Neural cell (in vitro differentiated cells): Measurements from ENCODE around the gene FOXO3. TPM values are rescaled to one million over a fixed set of nuclear protein-coding genes. Genes with fewer than 3 reads are reported as not detected.

ENCODE experiments used
- H2AFZ ChIP-seq: fragments of 200-600, 300-800 bp; sonication (generic), shearing (Covaris generic); 2 replicates; pipeline ENCODE4 v1.6.0; 2014; ENCODE audit warnings: low read depth, mild to moderate bottlenecking, antibody characterized with exemption, low read length, moderate library complexity
- H3F3A ChIP-seq: fragments of 200-600 bp; shearing (Covaris generic); 2 replicates; pipeline ENCODE4 v1.6.1; 2016; ENCODE audit warnings: mild to moderate bottlenecking, moderate library complexity, mixed read lengths, antibody characterized with exemption, low read length; ENCODE audit not compliant: insufficient read depth, poor library complexity, severe bottlenecking
- H3K27ac ChIP-seq: fragments of 200-600, 300-800 bp; sonication (generic), shearing (Covaris generic); 2 replicates; pipeline ENCODE4 v1.5.1; 2014; ENCODE audit warnings: mild to moderate bottlenecking, low read length, moderate library complexity
- H3K27me3 ChIP-seq: fragments of 300-800, 200-600 bp; sonication (generic), shearing (Covaris generic); 2 replicates; pipeline ENCODE4 v1.6.0; 2014; ENCODE audit warnings: mild to moderate bottlenecking, low read depth, low read length, moderate library complexity; ENCODE audit not compliant: insufficient read depth
- H3K36me3 ChIP-seq: fragments of 300-800, 200-600 bp; sonication (generic), shearing (Covaris generic); 2 replicates; pipeline ENCODE4 v1.5.1; 2014; ENCODE audit warnings: mild to moderate bottlenecking, antibody characterized with exemption, low read length, moderate library complexity; ENCODE audit not compliant: insufficient read depth
- H3K4me2 ChIP-seq: fragments of 300-800, 200-600 bp; sonication (generic), shearing (Covaris generic); 2 replicates; pipeline ENCODE4 v1.6.0; 2014; ENCODE audit warnings: mild to moderate bottlenecking, low read length
- H3K4me3 ChIP-seq: fragments of 300-800, 200-600 bp; sonication (generic), shearing (Covaris generic); 2 replicates; pipeline ENCODE4 v1.5.1; 2014; ENCODE audit warnings: mild to moderate bottlenecking, low read length, moderate library complexity
- H3K79me2 ChIP-seq: fragments of 200-600 bp; shearing (Covaris generic); replicated peaks from 2 replicates; pipeline ENCODE4 v1.6.0; 2014; ENCODE audit warnings: mild to moderate bottlenecking, low read length, moderate library complexity; ENCODE audit not compliant: insufficient read depth
- H3K9ac ChIP-seq: fragments of 300-800, 200-600 bp; sonication (generic), shearing (Covaris generic); 2 replicates; pipeline ENCODE4 v1.6.1; 2016; ENCODE audit warnings: mild to moderate bottlenecking, low read length, mixed read lengths
- H3K9me2 ChIP-seq: fragments of 200-600 bp; shearing (Covaris generic); 2 replicates; pipeline ENCODE4 v1.6.1; 2016; ENCODE audit warnings: mild to moderate bottlenecking, low read length, mixed read lengths; ENCODE audit not compliant: insufficient read depth
- H3K9me3 ChIP-seq: fragments of 200-600, 300-800 bp; sonication (generic), shearing (Covaris generic); 2 replicates; pipeline ENCODE4 v1.6.1; 2016; ENCODE audit warnings: mild to moderate bottlenecking, mixed run types, low read length, moderate library complexity, mixed read lengths
- H4K20me1 ChIP-seq: fragments of 200-600 bp; shearing (Covaris generic); 2 replicates; pipeline ENCODE4 v1.6.1; 2016; ENCODE audit warnings: mild to moderate bottlenecking, mixed run types; ENCODE audit not compliant: insufficient read depth
- EP300 ChIP-seq: fragments of 450-650 bp; conservative IDR thresholded peaks from 2 replicates; pipeline ENCODE4 v1.6.1; 2014; ENCODE audit warnings: antibody characterized with exemption, mild to moderate bottlenecking, moderate library complexity; ENCODE audit not compliant: poor library complexity, severe bottlenecking
- EZH2 ChIP-seq: fragments of 200-600, 300-800 bp; shearing (Covaris generic), sonication (generic); IDR thresholded peaks from 2 replicates; pipeline ENCODE4 v1.6.1; 2014; ENCODE audit warnings: antibody characterized with exemption, low read length, borderline replicate concordance, mild to moderate bottlenecking; ENCODE audit not compliant: insufficient read depth, poor library complexity, severe bottlenecking
- MXI1 ChIP-seq: fragments of 450-650 bp; conservative IDR thresholded peaks from 2 replicates; pipeline ENCODE4 v1.6.1; 2014; ENCODE audit warnings: antibody characterized with exemption, mild to moderate bottlenecking; ENCODE audit not compliant: poor library complexity, severe bottlenecking
- POLR2AphosphoS5 ChIP-seq: IDR thresholded peaks from 2 replicates; pipeline ENCODE4 v1.6.1; 2012
- RAD21 ChIP-seq: fragments of 450-650 bp; conservative IDR thresholded peaks from 2 replicates; pipeline ENCODE4 v1.6.1; 2014; ENCODE audit warnings: antibody characterized with exemption, mild to moderate bottlenecking, moderate library complexity
- SMC3 ChIP-seq: fragments of 450-650 bp; conservative IDR thresholded peaks from 2 replicates; pipeline ENCODE4 v1.6.1; 2014; ENCODE audit warnings: antibody characterized with exemption, mild to moderate bottlenecking, moderate library complexity; ENCODE audit not compliant: poor library complexity
- TAF1 ChIP-seq: IDR thresholded peaks from 2 replicates; pipeline ENCODE4 v1.6.1; 2012; ENCODE audit warnings: low read depth
- polyA plus RNA-seq: library from polyadenylated mRNA; depleted of rRNA; stranded (reverse); fragments of >200 nt; gene quantifications from 2 replicates; pipeline ENCODE4 v1.2.3, GENCODE V29; 2014
- TF ChIP-seq, protein P1 (sequence below): fragments of 450-650 bp; IDR thresholded peaks from 2 replicates; pipeline ENCODE4 v1.5.1; 2014; ENCODE audit warnings: antibody characterized with exemption, mild to moderate bottlenecking, moderate library complexity; ENCODE audit not compliant: poor library complexity, severe bottlenecking
- TF ChIP-seq, protein P2 (sequence below): IDR thresholded peaks from 2 replicates; pipeline ENCODE4 v1.6.1; 2012; ENCODE audit warnings: borderline replicate concordance

Gene FOXO3
- polyA plus RNA-seq, 1 donor from 2014 or later = 21.3 TPM

GRCh38 chr6:108544606-108545005 lies 16.1 kb upstream of the FOXO3 start:
- no peak overlapping the region for H3K4me3 ChIP-seq
- H3K9ac ChIP-seq = no peak overlapping the region
- no peaks in the 10 kb centered on the region for H3K36me3 ChIP-seq
- H3K4me2 ChIP-seq = no peak overlapping the region
- H3K27me3 ChIP-seq = no peaks in the 10 kb centered on the region
- no peak overlapping the region for H2AFZ ChIP-seq
- H3K9me3 ChIP-seq = no peaks in the 10 kb centered on the region
- no peaks in the 10 kb centered on the region for H4K20me1 ChIP-seq
- no peaks in the 10 kb centered on the region for H3K9me2 ChIP-seq
- TF ChIP-seq EZH2 (no peak), EP300 (no peak), MXI1 (no peak), RAD21 (no peak), TAF1 (no peak), SMC3 (no peak), POLR2AphosphoS5 (no peak)
- TF ChIP-seq, protein P1, sequence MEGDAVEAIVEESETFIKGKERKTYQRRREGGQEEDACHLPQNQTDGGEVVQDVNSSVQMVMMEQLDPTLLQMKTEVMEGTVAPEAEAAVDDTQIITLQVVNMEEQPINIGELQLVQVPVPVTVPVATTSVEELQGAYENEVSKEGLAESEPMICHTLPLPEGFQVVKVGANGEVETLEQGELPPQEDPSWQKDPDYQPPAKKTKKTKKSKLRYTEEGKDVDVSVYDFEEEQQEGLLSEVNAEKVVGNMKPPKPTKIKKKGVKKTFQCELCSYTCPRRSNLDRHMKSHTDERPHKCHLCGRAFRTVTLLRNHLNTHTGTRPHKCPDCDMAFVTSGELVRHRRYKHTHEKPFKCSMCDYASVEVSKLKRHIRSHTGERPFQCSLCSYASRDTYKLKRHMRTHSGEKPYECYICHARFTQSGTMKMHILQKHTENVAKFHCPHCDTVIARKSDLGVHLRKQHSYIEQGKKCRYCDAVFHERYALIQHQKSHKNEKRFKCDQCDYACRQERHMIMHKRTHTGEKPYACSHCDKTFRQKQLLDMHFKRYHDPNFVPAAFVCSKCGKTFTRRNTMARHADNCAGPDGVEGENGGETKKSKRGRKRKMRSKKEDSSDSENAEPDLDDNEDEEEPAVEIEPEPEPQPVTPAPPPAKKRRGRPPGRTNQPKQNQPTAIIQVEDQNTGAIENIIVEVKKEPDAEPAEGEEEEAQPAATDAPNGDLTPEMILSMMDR = no peak
- TF ChIP-seq, protein P2, sequence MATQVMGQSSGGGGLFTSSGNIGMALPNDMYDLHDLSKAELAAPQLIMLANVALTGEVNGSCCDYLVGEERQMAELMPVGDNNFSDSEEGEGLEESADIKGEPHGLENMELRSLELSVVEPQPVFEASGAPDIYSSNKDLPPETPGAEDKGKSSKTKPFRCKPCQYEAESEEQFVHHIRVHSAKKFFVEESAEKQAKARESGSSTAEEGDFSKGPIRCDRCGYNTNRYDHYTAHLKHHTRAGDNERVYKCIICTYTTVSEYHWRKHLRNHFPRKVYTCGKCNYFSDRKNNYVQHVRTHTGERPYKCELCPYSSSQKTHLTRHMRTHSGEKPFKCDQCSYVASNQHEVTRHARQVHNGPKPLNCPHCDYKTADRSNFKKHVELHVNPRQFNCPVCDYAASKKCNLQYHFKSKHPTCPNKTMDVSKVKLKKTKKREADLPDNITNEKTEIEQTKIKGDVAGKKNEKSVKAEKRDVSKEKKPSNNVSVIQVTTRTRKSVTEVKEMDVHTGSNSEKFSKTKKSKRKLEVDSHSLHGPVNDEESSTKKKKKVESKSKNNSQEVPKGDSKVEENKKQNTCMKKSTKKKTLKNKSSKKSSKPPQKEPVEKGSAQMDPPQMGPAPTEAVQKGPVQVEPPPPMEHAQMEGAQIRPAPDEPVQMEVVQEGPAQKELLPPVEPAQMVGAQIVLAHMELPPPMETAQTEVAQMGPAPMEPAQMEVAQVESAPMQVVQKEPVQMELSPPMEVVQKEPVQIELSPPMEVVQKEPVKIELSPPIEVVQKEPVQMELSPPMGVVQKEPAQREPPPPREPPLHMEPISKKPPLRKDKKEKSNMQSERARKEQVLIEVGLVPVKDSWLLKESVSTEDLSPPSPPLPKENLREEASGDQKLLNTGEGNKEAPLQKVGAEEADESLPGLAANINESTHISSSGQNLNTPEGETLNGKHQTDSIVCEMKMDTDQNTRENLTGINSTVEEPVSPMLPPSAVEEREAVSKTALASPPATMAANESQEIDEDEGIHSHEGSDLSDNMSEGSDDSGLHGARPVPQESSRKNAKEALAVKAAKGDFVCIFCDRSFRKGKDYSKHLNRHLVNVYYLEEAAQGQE = no peak
- no peaks in the 10 kb centered on the region for H3K79me2 ChIP-seq
- no peak overlapping the region for H3K27ac ChIP-seq
- no peaks in the 10 kb centered on the region for H3F3A ChIP-seq

- Histone ChIP-seq H3K79me2 (no peaks in the 10 kb centered on the region), H3K9me2 (no peaks in the 10 kb centered on the region), H3K4me2 (no peak overlapping the region), H3K9ac (no peak overlapping the region), H3F3A (no peaks in the 10 kb centered on the region), H2AFZ (no peak overlapping the region), H3K9me3 (no peaks in the 10 kb centered on the region), H4K20me1 (no peaks in the 10 kb centered on the region), H3K4me3 (no peak overlapping the region), H3K27me3 (no peaks in the 10 kb centered on the region), H3K27ac (no peak overlapping the region), H3K36me3 (no peaks in the 10 kb centered on the region)
- TF ChIP-seq, protein P1 = no peak
- TF ChIP-seq, protein P2 = no peak
- TF ChIP-seq SMC3 (no peak), EP300 (no peak), TAF1 (no peak), POLR2AphosphoS5 (no peak), MXI1 (no peak), EZH2 (no peak), RAD21 (no peak)
These were observed 14.4 kb upstream of the FOXO3 start for GRCh38 chr6:108546079-108547049.
